ENCODE data around the gene EIF4EBP2.

The EIF4EBP2 gene

GRCh38 chr10:70412356-70412755 lies 8.4 kb downstream of the EIF4EBP2 start:
- Histone ChIP-seq H3K9me3 (ENCODE audit: severe bottlenecking) (no peaks in the 10 kb centered on the region), H3K4me3 (ENCODE audit: severe bottlenecking) (no peak overlapping the region), H3K27ac (ENCODE audit: poor library complexity, severe bottlenecking) (no peak overlapping the region), H3K27me3 (ENCODE audit: insufficient read depth, poor library complexity, severe bottlenecking) (no peaks in the 10 kb centered on the region), H3K4me1 (ENCODE audit: insufficient read depth, poor library complexity, severe bottlenecking) (no peaks in the 10 kb centered on the region), H3K36me3 (ENCODE audit: low read depth) (peaks cover 22% of the 10 kb centered on the region)
- TF ChIP-seq, protein P1, sequence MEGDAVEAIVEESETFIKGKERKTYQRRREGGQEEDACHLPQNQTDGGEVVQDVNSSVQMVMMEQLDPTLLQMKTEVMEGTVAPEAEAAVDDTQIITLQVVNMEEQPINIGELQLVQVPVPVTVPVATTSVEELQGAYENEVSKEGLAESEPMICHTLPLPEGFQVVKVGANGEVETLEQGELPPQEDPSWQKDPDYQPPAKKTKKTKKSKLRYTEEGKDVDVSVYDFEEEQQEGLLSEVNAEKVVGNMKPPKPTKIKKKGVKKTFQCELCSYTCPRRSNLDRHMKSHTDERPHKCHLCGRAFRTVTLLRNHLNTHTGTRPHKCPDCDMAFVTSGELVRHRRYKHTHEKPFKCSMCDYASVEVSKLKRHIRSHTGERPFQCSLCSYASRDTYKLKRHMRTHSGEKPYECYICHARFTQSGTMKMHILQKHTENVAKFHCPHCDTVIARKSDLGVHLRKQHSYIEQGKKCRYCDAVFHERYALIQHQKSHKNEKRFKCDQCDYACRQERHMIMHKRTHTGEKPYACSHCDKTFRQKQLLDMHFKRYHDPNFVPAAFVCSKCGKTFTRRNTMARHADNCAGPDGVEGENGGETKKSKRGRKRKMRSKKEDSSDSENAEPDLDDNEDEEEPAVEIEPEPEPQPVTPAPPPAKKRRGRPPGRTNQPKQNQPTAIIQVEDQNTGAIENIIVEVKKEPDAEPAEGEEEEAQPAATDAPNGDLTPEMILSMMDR (IDR thresholded peaks at IDR 0.05; ENCODE audit: poor library complexity, severe bottlenecking): no peak
- ATAC-seq (ENCODE audit: low read depth): no peak
- DNase-seq (ENCODE audit: low spot score): no peak

GRCh38 chr10:70417568-70417967 lies 13.6 kb downstream of the EIF4EBP2 start:
- no peak overlapping the region for H3K4me3 ChIP-seq (ENCODE audit: severe bottlenecking)
- no peak overlapping the region for H3K27ac ChIP-seq (ENCODE audit: poor library complexity, severe bottlenecking)
- H3K27me3 ChIP-seq (ENCODE audit: insufficient read depth, poor library complexity, severe bottlenecking): no peaks in the 10 kb centered on the region
- DNase-seq (ENCODE audit: low spot score) (no peak), ATAC-seq (ENCODE audit: low read depth) (no peak)
- H3K4me1 ChIP-seq (ENCODE audit: insufficient read depth, poor library complexity, severe bottlenecking): no peaks in the 10 kb centered on the region
- no peaks in the 10 kb centered on the region for H3K9me3 ChIP-seq (ENCODE audit: severe bottlenecking)
- TF ChIP-seq, protein P1 (IDR thresholded peaks at IDR 0.05; ENCODE audit: poor library complexity, severe bottlenecking): no peak
- H3K36me3 ChIP-seq (ENCODE audit: low read depth): peaks cover 35% of the 10 kb centered on the region

DNA sequence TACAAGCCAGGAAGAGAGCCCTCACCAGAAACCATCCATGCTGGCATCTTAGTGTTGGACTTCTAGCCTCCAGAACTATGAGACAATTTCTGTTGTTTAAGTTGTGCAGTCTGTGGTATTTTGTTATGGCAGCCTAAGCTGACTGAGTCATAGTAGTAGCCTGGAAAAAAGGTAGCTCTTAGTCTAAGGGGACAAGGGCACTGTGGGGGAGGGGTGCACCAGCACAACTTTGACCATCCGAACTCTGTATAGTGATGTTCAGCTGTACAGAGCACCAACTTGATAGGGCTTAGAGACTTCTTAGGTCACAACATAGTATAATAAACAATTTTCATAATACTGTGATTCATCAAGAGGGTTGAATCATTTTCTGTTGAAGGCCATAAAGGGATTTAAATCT lies 14.3 kb downstream of the EIF4EBP2 start:
- Histone ChIP-seq H3K36me3 (ENCODE audit: low read depth) (peaks cover 41% of the 10 kb centered on the region), H3K27ac (ENCODE audit: poor library complexity, severe bottlenecking) (no peak overlapping the region), H3K4me1 (ENCODE audit: insufficient read depth, poor library complexity, severe bottlenecking) (no peaks in the 10 kb centered on the region), H3K27me3 (ENCODE audit: insufficient read depth, poor library complexity, severe bottlenecking) (no peaks in the 10 kb centered on the region), H3K4me3 (ENCODE audit: severe bottlenecking) (no peak overlapping the region), H3K9me3 (ENCODE audit: severe bottlenecking) (no peaks in the 10 kb centered on the region)
- ATAC-seq (ENCODE audit: low read depth) (no peak), DNase-seq (ENCODE audit: low spot score) (no peak)
- TF ChIP-seq, protein P1 (IDR thresholded peaks at IDR 0.05; ENCODE audit: poor library complexity, severe bottlenecking): no peak

- DNase-seq (ENCODE audit: low spot score): no peak
- peaks cover 46% of the 10 kb centered on the region for H3K36me3 ChIP-seq (ENCODE audit: low read depth)
- H3K27me3 ChIP-seq (ENCODE audit: insufficient read depth, poor library complexity, severe bottlenecking): no peaks in the 10 kb centered on the region
- H3K4me1 ChIP-seq (ENCODE audit: insufficient read depth, poor library complexity, severe bottlenecking): no peaks in the 10 kb centered on the region
- H3K4me3 ChIP-seq (ENCODE audit: severe bottlenecking): no peak overlapping the region
- H3K27ac ChIP-seq (ENCODE audit: poor library complexity, severe bottlenecking): no peak overlapping the region
- no peaks in the 10 kb centered on the region for H3K9me3 ChIP-seq (ENCODE audit: severe bottlenecking)
- ATAC-seq (ENCODE audit: low read depth): no peak
- TF ChIP-seq, protein P1 (IDR thresholded peaks at IDR 0.05; ENCODE audit: poor library complexity, severe bottlenecking): no peak
Measured at GRCh38 chr10:70418713-70419112, 14.8 kb downstream of the EIF4EBP2 start.

- Histone ChIP-seq H3K27me3 (ENCODE audit: insufficient read depth, poor library complexity, severe bottlenecking) (no peaks in the 10 kb centered on the region), H3K4me1 (ENCODE audit: insufficient read depth, poor library complexity, severe bottlenecking) (no peaks in the 10 kb centered on the region), H3K4me3 (ENCODE audit: severe bottlenecking) (no peak overlapping the region), H3K27ac (ENCODE audit: poor library complexity, severe bottlenecking) (no peak overlapping the region), H3K36me3 (ENCODE audit: low read depth) (peaks cover 75% of the 10 kb centered on the region), H3K9me3 (ENCODE audit: severe bottlenecking) (no peaks in the 10 kb centered on the region)
- DNase-seq (ENCODE audit: low spot score) (no peak), ATAC-seq (ENCODE audit: low read depth) (no peak)
- TF ChIP-seq, protein P1 (IDR thresholded peaks at IDR 0.05; ENCODE audit: poor library complexity, severe bottlenecking): no peak
Measured at GRCh38 chr10:70424320-70424719, 20.4 kb downstream of the EIF4EBP2 start.

All from RWPE2 (cell line).